Right kidney (tissue), 1 donor: Measurements from ENCODE around the gene SHH.

Source experiments
- DNase-seq: peaks from one replicate; pipeline ENCODE4 v3.0.0-alpha.2; 2016

The SHH gene

DNA sequence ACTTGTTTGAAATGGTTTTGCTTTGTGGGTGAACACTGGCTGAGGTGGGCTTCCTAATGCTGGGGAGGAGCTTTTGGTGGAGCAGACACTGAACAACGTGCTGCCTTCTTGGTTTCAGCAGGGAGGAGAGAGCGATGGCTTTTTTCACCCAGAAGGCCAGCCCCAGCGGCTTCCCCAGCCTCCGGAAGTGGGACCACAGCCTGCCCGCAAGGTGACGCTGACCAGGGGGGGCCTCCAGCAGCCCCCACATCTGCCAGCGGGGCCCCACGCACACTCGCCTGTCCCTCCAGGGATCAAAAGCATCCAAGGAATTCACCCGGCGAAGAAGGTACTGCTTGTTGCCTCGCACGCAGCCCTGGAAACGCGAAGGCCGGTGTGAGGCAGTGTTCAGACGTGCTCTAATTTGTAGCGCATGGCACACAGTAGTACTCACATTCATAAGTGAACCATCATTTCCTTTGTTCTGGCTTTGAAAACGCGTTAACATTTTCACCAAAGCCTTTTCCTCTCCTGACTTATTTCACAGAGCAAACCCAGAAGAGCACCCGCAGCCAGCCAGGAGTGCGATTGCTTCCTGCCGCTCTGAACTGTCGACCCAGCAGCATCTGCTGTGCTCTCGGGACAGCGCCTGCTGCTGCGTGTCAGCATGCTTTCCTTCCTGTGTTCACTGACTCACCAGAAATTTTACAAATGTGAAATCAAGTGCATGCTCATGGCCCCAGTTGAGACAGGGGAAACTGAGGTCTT, 48.4 kb downstream of the SHH start:
- DNase-seq = no peak

DNA sequence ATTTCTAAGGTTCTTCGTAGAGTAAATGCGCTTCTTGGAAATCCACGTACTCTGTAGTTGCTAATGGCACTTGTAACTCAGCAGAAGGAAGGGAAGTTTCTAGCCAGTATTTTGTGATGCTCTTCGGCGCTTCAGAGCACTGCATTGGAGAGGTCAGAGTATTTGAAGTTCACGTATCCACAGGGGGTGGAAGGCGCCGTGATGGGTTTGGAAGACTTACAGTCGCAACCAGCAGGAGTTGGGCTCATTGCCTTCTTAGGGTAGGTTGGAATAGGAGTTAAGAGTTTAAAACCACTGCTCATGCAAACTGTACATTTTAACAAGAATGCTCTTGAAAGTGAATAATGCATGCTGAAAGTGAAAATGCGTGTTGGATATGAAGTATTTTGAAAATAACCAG, 49.1 kb downstream of the SHH start:
- DNase-seq = no peak

DNA sequence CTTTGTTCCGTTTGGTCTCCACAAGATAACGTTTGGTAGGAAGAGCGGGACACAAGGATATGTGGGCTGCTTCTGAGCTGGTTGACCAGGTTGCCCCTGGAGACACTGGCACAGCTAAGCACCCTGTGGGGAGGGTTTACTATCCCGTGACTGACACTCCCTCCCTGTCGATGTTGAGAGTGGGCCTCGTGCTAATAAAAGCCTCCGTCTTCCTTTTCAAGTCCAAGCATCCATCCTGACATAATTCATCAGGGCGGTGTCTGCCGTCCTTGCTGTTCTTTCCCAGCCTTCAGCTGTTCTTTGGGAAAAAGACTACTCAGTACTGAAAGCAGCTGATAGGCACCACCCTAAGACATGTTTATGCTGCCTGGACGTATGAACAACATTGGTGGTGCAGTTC, 49.6 kb downstream of the SHH start:
- DNase-seq = no peak

DNA sequence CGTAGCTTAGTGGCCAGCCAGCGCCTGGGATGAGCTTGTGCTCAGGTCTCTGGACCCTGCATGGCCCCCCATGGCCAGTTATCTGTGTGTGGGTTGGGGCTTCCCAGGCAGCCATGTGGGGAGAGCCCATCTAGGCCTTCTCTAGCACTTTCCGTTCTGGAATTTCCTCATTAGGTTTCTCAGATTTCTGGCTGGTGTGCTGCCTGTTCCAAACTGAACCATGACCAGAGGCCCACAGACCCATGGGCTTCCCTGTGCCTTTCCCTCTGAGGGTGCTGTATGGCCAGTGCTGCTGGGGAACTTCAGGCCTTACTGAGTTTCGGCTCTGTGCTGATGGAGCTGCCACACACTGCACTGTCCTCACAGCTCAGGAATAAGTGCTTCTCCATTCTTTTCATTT, 50.2 kb downstream of the SHH start:
- DNase-seq = no peak

DNA sequence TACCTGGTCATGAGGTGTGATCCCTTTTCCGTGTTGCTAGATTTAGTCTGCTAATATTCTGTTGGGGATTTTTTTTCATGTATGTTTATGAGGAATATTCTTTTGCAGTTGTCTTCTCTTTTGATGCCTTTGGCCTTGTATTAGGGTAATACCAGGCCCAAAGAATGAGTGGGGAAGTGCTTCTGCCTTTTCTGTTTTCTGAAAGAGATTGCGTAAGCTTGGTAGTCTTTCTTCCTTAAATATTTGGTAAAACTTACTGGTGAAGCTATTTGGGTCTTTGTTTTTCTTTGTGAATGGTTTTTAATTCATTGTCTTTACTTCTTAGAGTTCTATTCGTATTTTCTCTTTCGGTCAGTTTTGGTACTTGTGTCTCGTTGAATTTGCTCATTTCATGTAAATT, 51.1 kb downstream of the SHH start:
- no peak for DNase-seq

DNA sequence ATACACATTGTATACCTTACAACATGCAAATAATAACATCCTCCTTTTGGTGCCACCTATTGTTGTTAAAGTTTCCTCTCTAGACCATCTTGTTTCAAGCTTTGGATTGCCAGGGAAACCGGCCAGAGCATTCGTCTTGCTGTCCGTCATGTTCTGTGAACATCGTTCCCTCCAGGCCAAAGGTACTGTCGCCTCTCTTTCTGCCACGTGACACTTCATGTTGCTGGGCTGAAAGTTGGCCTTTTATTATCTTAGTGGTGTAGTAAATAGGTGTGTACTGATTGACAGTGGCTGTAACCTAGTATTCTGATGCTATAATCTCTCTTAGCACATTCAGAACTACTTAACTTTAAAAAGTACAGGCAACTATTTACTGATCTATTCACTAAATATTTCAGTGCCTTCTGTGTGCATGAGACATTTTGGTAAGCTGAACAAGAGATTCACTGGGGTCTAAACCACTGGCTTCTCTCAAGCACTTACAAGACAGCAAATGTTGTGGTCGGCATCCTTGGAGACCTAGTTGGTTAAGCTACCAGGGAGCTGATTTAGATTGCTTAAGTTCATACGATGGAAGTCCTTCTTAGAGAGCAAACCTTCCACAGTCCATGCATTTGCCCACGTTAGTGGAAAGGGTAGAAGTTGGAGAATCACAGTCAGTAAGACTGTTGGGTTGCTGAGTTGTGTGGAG, 52.4 kb downstream of the SHH start:
- no peak for DNase-seq

GRCh38 chr7:155758348-155758747, 53.9 kb downstream of the SHH start:
- DNase-seq = no peak

- DNase-seq = no peak
Measured at GRCh38 chr7:155756322-155756721, 55.9 kb downstream of the SHH start.

DNA sequence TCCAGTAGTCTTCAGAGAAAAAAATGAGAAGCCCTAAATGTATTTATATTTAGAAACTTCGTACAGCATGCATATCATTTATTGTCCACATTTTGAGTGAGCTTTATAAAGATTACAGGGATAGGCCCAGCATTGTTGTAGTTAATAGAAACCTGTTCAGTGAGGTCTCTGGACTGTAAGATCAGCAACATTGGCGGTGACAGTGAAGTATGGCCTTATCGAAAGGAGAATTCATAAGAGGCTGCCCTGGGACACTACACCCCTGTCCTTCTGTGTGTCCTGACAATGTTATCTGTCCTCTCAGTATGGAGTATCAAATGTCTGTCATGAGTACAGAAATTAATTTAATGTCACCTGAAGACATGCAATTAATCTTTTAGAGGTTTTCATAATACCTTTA, 57.2 kb downstream of the SHH start:
- DNase-seq = no peak

GRCh38 chr7:155754165-155754564, 58.1 kb downstream of the SHH start:
- no peak for DNase-seq

GRCh38 chr7:155753446-155753965, 58.8 kb downstream of the SHH start:
- no peak for DNase-seq

- no peak for DNase-seq
Measured at GRCh38 chr7:155752756-155753445, 59.4 kb downstream of the SHH start.

GRCh38 chr7:155751409-155751808, 60.9 kb downstream of the SHH start:
- DNase-seq = no peak

DNA sequence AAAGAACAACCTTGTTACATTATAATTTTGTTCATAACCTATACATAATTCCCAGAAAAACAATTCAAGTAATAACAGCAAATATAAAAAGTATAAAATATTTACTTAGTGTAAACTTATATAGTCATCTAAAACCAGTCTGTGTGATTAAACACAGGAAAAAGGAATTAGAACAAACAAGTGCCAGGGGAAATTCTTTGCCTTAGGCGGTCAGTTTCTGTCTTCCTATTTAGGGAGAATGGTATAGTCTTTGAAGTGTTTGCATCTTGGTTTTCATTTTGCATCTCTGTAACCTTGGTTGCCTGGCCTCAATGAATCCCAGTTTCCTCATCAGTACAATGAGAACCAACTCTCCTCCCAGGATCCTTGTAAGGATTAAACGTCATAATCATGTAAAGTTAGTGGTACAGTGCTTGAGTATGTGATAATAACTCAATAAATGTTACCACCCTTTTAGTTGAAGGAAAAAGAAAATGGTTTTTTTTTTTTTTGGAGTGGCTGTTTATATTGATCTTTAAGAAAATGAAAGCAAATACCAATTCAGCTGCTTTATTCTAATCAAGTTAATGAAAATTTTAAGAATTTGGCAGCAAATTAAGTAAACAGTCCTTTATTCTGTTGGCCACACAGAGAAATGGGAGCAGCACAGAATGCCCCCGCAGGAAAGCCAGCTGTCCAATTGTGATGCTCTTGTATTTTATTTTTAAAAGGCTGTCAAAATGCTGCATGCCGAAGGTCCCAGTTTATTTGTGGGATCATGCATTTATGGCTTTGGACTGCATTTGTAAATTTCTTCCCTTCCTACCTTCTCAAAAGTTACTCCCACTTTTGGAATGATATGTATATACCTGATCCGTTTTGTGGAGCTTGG, 61.8 kb downstream of the SHH start:
- no peak for DNase-seq
